ENCODE results near the gene PRDM1. TPM values are rescaled to one million over a fixed set of nuclear protein-coding genes. Genes with fewer than 3 reads are reported as not detected.

PRDM1 gene
- total RNA-seq, 1 donor from 2014 or later: 0.21 TPM

GRCh38 chr6:106098383-106099234 is 12.5 kb downstream of the PRDM1 start:
- H3K9me3 ChIP-seq: no peaks in the 10 kb centered on the region
- no peaks in the 10 kb centered on the region for H3K36me3 ChIP-seq
- intact Hi-C loops (cut with DNase I): no loop called here
- H3K4me1 ChIP-seq: no peaks in the 10 kb centered on the region
- H3K27ac ChIP-seq: peak overlapping the region in 1 of 2 donors; percentile 36
- TF ChIP-seq CTCF (IDR thresholded peaks at IDR 0.05): no peak
- H3K4me3 ChIP-seq: peak overlapping the region; percentile 23 to 42
- H3K27me3 ChIP-seq: no peaks in the 10 kb centered on the region
- DNase-seq (ENCODE audit: low spot score in 2 of 2): peak in 1 of 2 donors; percentile 72

- intact Hi-C loops (cut with DNase I): no loop called here
- no peak for TF ChIP-seq CTCF (IDR thresholded peaks at IDR 0.05)
- Histone ChIP-seq H3K4me3 (peak overlapping the region in 1 of 2 donors; percentile 42), H3K36me3 (no peaks in the 10 kb centered on the region), H3K27me3 (no peaks in the 10 kb centered on the region), H3K4me1 (no peaks in the 10 kb centered on the region), H3K9me3 (no peaks in the 10 kb centered on the region), H3K27ac (no peak overlapping the region)
- DNase-seq (ENCODE audit: low spot score in 2 of 2): no peak
Observed at GRCh38 chr6:106099235-106099537, 13.1 kb downstream of the PRDM1 start.

GRCh38 chr6:106100755-106101154 is 14.6 kb downstream of the PRDM1 start:
- H3K4me1 ChIP-seq: no peaks in the 10 kb centered on the region
- peak overlapping the region in 1 of 2 donors; percentile 12 for H3K4me3 ChIP-seq
- no peaks in the 10 kb centered on the region for H3K36me3 ChIP-seq
- TF ChIP-seq CTCF (IDR thresholded peaks at IDR 0.05): no peak
- intact Hi-C loops (cut with DNase I): no loop called here
- no peak overlapping the region for H3K27ac ChIP-seq
- no peaks in the 10 kb centered on the region for H3K9me3 ChIP-seq
- DNase-seq (ENCODE audit: low spot score in 2 of 2): no peak
- H3K27me3 ChIP-seq: no peaks in the 10 kb centered on the region

GRCh38 chr6:106101466-106101865 is 15.3 kb downstream of the PRDM1 start:
- no peak for DNase-seq (ENCODE audit: low spot score in 2 of 2)
- intact Hi-C loops (cut with DNase I): no loop called here
- Histone ChIP-seq H3K4me3 (no peak overlapping the region), H3K27me3 (no peaks in the 10 kb centered on the region), H3K36me3 (no peaks in the 10 kb centered on the region), H3K4me1 (no peaks in the 10 kb centered on the region), H3K9me3 (no peaks in the 10 kb centered on the region), H3K27ac (no peak overlapping the region)
- TF ChIP-seq CTCF (IDR thresholded peaks at IDR 0.05): no peak

- no peak for TF ChIP-seq CTCF (IDR thresholded peaks at IDR 0.05)
- no peak for DNase-seq (ENCODE audit: low spot score in 2 of 2)
- intact Hi-C loops (cut with DNase I): no loop called here
- H3K4me3 ChIP-seq: no peak overlapping the region
- H3K4me1 ChIP-seq: no peaks in the 10 kb centered on the region
- H3K9me3 ChIP-seq: no peaks in the 10 kb centered on the region
- H3K27ac ChIP-seq: no peak overlapping the region
- H3K27me3 ChIP-seq: no peaks in the 10 kb centered on the region
- no peaks in the 10 kb centered on the region for H3K36me3 ChIP-seq
Observed at GRCh38 chr6:106102034-106102433, 15.9 kb downstream of the PRDM1 start.

Measured in ascending aorta (tissue), 2 donors.